ENCODE measurements around the gene NOP9.

The NOP9 gene

DNA sequence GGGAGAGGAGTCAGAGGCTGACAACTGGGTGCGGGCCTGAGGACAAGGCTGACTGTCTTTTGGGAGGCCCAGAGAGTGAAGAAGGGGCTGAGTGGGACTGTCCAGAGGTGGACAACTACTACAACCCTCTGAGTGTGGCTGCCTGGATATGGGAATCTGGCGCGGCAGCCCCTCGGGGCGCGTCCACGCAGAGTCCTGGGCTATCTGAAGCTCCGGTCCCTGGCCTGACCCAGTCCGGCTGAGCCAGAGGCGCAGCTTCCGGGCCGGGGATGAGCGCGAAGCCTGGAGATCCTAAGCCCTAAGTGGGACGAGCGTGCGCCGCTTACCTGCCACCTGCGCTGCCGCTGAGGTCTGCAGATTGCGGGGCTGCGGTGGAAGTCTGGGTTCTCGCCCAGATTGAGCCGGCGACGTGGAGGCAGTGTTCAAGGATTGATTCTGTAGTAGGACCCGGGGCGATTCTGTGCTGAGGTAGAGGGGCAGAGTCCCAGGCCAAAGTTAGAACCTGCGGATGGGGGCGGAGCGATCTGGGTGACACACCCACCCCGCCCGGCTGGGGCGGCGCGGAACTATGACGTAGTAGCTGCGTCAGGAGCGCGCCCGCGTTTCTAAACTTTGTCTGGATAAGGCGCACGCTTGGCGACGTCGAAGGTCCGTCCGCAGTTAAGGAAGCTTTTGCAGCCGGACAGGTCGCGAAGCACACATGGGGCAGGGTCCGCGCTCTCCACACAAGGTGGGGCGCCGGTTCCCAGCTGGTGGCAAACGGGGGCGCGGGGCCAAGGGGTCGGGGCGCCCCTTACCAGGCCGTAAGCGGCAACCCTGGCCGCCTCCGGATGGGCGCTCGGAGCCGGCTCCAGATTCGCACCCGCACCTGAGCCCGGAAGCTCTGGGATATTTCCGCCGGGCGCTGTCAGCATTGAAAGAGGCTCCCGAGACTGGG is at the start of gene NOP9, which contains the start of gene DHRS1:
Gene NOP9 (plus strand): TSS at position 596 of the 937 bp plus-strand sequence. CDS start 105 bp downstream, at position 701.
Gene DHRS1 (minus strand): TSS at position 526 of the 937 bp plus-strand sequence. CDS start 674 bp downstream, outside the sequence.
- peak; percentile 73 for DNase-seq (ENCODE audit: low read depth)
- in situ Hi-C loops (cut with HindIII; ENCODE audit: low sequenced_read_pairs): no loop called here
- H3K4me3 ChIP-seq (ENCODE audit: low read depth, low read length): peak within 1 kb of the TSS; percentile 98
- TF ChIP-seq, protein P1, sequence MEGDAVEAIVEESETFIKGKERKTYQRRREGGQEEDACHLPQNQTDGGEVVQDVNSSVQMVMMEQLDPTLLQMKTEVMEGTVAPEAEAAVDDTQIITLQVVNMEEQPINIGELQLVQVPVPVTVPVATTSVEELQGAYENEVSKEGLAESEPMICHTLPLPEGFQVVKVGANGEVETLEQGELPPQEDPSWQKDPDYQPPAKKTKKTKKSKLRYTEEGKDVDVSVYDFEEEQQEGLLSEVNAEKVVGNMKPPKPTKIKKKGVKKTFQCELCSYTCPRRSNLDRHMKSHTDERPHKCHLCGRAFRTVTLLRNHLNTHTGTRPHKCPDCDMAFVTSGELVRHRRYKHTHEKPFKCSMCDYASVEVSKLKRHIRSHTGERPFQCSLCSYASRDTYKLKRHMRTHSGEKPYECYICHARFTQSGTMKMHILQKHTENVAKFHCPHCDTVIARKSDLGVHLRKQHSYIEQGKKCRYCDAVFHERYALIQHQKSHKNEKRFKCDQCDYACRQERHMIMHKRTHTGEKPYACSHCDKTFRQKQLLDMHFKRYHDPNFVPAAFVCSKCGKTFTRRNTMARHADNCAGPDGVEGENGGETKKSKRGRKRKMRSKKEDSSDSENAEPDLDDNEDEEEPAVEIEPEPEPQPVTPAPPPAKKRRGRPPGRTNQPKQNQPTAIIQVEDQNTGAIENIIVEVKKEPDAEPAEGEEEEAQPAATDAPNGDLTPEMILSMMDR (IDR thresholded peaks at IDR 0.05; ENCODE audit: low read depth, low read length, missing control alignments): no peak

- TF ChIP-seq, protein P1 (IDR thresholded peaks at IDR 0.05; ENCODE audit: low read depth, low read length, missing control alignments): no peak
- DNase-seq (ENCODE audit: low read depth): no peak
- in situ Hi-C loops (cut with HindIII; ENCODE audit: low sequenced_read_pairs): no loop called here
- no peak overlapping the region for H3K4me3 ChIP-seq (ENCODE audit: low read depth, low read length)
These were observed 49.3 kb upstream of the NOP9 start for GRCh38 chr14:24250354-24250753.

DNA sequence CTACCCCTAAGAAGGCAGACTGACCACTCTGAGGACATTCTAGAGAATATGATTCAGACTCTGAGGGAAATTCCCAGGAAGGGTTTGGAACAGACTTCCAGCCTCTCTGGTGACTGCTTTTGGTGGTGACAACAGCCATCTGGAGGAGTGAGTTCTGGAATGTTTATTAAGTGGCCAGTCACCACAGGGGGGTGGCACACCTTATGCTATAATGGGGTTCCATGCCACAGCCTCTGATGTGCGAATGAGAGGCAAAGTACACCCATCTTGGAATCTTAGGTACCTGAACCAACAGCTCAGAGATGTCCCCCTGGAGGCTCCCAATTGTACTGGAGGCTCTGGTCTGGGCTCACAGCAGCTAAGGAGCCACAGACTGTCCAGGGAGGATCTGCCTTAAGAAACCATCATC is 47.8 kb upstream of the NOP9 start:
- in situ Hi-C loops (cut with HindIII; ENCODE audit: low sequenced_read_pairs): no loop called here
- no peak overlapping the region for H3K4me3 ChIP-seq (ENCODE audit: low read depth, low read length)
- no peak for DNase-seq (ENCODE audit: low read depth)
- TF ChIP-seq, protein P1 (IDR thresholded peaks at IDR 0.05; ENCODE audit: low read depth, low read length, missing control alignments): no peak

DNA sequence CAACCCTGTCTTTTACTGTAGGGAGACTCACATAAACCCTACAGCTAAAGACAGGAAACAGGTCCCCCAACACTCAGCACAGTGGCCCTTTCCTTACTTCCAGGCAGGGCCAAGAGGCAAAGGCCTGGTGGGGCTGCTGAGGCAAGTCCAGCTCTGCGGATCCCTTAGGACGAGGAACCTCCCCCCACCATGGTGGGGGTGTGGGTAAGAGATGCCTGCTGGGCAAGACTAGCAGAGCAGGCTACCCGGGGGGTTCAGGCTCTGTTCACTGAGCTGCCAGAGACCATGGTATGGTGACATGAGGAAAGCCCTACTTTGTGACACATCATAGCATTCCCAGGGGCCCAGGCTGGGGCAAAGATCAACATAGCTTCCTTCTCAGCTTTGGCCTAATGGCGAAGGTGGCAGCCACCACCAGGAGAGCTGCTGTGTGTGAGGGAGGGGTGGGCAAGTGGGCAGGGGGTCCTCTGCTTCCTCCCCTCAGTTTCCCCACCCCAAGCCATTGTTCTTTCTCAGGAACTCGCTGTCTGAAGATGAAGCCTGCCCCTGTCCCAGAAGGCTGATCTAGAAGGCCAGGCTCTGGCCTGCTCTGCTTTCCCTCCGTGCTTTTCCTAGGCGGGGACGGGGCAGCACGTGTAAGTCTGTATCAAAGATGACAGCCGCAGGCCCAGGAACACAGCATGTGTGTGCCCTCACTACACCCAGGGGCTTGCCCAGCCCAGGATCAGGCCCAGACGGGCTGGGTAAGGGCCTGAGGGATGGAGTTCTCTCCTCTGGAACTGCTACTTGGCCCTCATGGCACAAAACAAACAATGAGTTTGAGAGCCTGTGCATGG is 47.1 kb upstream of the NOP9 start:
- TF ChIP-seq, protein P1 (IDR thresholded peaks at IDR 0.05; ENCODE audit: low read depth, low read length, missing control alignments): no peak
- H3K4me3 ChIP-seq (ENCODE audit: low read depth, low read length): no peak overlapping the region
- no peak for DNase-seq (ENCODE audit: low read depth)
- in situ Hi-C loops (cut with HindIII; ENCODE audit: low sequenced_read_pairs): no loop called here

DNA sequence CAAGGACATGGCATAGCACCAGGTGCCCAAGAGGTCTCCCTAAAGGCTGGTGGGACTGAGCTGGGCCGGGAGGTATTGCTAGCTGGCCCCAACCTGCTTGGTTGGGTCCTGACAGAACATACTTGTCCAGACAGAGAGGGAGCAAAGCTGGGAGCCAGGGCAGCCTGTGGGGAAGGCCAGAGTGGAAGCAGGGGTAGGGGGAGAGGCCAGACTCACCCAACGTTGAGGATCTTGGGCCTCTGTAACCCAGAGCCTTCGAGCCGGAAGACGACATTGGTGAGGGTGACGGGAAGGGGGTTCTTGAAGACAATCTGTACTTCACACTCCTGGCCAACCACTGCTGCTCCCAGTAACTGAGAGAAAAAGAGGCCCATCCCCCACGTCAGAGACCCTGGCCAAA is 45.7 kb upstream of the NOP9 start:
- TF ChIP-seq, protein P1 (IDR thresholded peaks at IDR 0.05; ENCODE audit: low read depth, low read length, missing control alignments): no peak
- H3K4me3 ChIP-seq (ENCODE audit: low read depth, low read length): no peak overlapping the region
- in situ Hi-C loops (cut with HindIII; ENCODE audit: low sequenced_read_pairs): no loop called here
- DNase-seq (ENCODE audit: low read depth): no peak

DNA sequence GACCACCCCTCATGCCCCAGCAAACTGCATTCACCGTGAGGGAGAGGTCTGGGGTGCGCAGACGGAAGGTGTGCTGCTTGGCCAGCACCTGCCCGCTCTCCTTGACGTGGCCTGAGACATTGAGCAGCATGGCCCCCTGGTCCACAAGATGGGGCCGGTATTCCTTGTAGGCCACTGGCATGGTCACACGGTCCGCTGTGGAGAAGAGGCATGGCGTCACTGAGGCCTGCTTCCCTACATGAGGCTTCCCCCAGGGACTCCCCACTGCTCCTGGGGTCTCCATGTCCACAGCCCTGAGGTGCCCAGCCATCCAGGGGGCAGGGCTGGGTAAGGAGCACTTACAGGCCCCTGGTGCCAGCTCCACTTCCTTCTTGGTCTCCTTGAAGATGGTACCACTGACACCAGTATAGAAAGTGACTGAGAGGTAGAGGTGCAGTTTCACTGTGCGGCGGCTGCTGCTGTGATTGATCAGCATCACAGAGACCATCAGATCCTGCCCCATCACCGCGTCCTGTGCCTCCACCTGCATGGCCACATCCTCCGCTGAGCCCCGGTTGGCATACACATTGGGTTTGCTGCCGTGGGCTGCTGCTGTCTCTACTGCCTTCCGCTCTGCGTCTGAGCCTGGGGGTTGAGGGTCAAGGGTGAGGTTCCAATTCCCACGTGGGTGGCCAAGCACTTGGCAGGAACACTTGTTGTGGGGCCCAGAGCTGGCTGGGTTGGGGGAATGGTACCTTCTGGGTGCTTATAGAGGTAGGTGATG is 44.8 kb upstream of the NOP9 start:
- TF ChIP-seq, protein P1 (IDR thresholded peaks at IDR 0.05; ENCODE audit: low read depth, low read length, missing control alignments): no peak
- DNase-seq (ENCODE audit: low read depth): no peak
- no peak overlapping the region for H3K4me3 ChIP-seq (ENCODE audit: low read depth, low read length)
- in situ Hi-C loops (cut with HindIII; ENCODE audit: low sequenced_read_pairs): no loop called here

Measured in astrocyte of the cerebellum (primary cell).